Hepatic stellate cell (primary cell): ENCODE measurements around the gene RARG.

Experiments used
- DNase-seq: peaks from one replicate; pipeline ENCODE4 v3.0.0; 2011; ENCODE audit warnings: low spot score

Gene RARG

GRCh38 chr12:53244337-53244736 is 12.3 kb upstream of the RARG start:
- no peak for DNase-seq

GRCh38 chr12:53241623-53242412 is 9.8 kb upstream of the RARG start:
- no peak for DNase-seq

- no peak for DNase-seq
Measured at GRCh38 chr12:53239643-53240258, 7.7 kb upstream of the RARG start.

GRCh38 chr12:53236443-53237111 is 4.6 kb upstream of the RARG start:
- no peak for DNase-seq

GRCh38 chr12:53235742-53236442 is 3.9 kb upstream of the RARG start:
- DNase-seq, result no peak

GRCh38 chr12:53235164-53235563 is 3.2 kb upstream of the RARG start:
- DNase-seq, result no peak

- DNase-seq, result no peak
Measured at GRCh38 chr12:53234271-53234914, 2.4 kb upstream of the RARG start.

- DNase-seq, result no peak
Measured at GRCh38 chr12:53233671-53234121, 1.7 kb upstream of the RARG start.

- DNase-seq, result peak; percentile 79
Measured at GRCh38 chr12:53232646-53233461, 845 bp upstream of the RARG start.

GRCh38 chr12:53231671-53231920 is 413 bp downstream of the RARG start:
- DNase-seq, result no peak

GRCh38 chr12:53230108-53230845 is 1.7 kb downstream of the RARG start:
- DNase-seq, result no peak

GRCh38 chr12:53229454-53229853 is 2.6 kb downstream of the RARG start:
- no peak for DNase-seq

- no peak for DNase-seq
Measured at GRCh38 chr12:53227836-53228235, 4.2 kb downstream of the RARG start.

- DNase-seq, result no peak
Measured at GRCh38 chr12:53227341-53227740, 4.7 kb downstream of the RARG start.

GRCh38 chr12:53226815-53227214 is 5.2 kb downstream of the RARG start:
- DNase-seq, result no peak

GRCh38 chr12:53225635-53226424 is 6.2 kb downstream of the RARG start:
- DNase-seq, result no peak

GRCh38 chr12:53224897-53225634 is 6.9 kb downstream of the RARG start:
- DNase-seq, result no peak

- no peak for DNase-seq
Measured at GRCh38 chr12:53224061-53224896, 7.7 kb downstream of the RARG start.
